Kidney tubule cell (primary cell): Measurements from ENCODE around the gene PYGB.

ENCODE experiments used
- DNase-seq: peaks from one replicate; pipeline ENCODE4 v3.0.0-alpha.2; 2018; ENCODE audit warnings: low spot score

The PYGB gene

GRCh38 chr20:25216199-25216945, 31.5 kb upstream of the PYGB start:
- no peak for DNase-seq

- no peak for DNase-seq
These were observed 30.4 kb upstream of the PYGB start for GRCh38 chr20:25217161-25218108.

GRCh38 chr20:25218109-25218486, 29.8 kb upstream of the PYGB start:
- DNase-seq: no peak

- no peak for DNase-seq
These were observed 29.4 kb upstream of the PYGB start for GRCh38 chr20:25218492-25218891.

- DNase-seq: no peak
These were observed 28.5 kb upstream of the PYGB start for GRCh38 chr20:25219365-25219764.

- DNase-seq: no peak
These were observed 27.7 kb upstream of the PYGB start for GRCh38 chr20:25220021-25220730.

GRCh38 chr20:25220810-25221591, 26.9 kb upstream of the PYGB start:
- peak; percentile 54 for DNase-seq

GRCh38 chr20:25221592-25222460, 26.1 kb upstream of the PYGB start:
- no peak for DNase-seq

- DNase-seq: no peak
These were observed 25.3 kb upstream of the PYGB start for GRCh38 chr20:25222461-25223178.

- DNase-seq: peak; percentile 97
These were observed 24.7 kb upstream of the PYGB start for GRCh38 chr20:25223179-25223661.

GRCh38 chr20:25223765-25224720, 23.8 kb upstream of the PYGB start:
- no peak for DNase-seq

- no peak for DNase-seq
These were observed 22.9 kb upstream of the PYGB start for GRCh38 chr20:25224941-25225340.

GRCh38 chr20:25225642-25226432, 22.0 kb upstream of the PYGB start:
- no peak for DNase-seq

GRCh38 chr20:25226433-25227316, 21.2 kb upstream of the PYGB start:
- DNase-seq: no peak

GRCh38 chr20:25227317-25227831, 20.5 kb upstream of the PYGB start:
- peak; percentile 71 for DNase-seq

- DNase-seq: no peak
These were observed 18.3 kb upstream of the PYGB start for GRCh38 chr20:25229486-25230165.
